GM13977 (cell line): ENCODE results near the gene THOC1.

Source experiments
- DNase-seq: peaks from one replicate; pipeline ENCODE4 v3.0.0; 2012; ENCODE audit warnings: low spot score
- CTCF ChIP-seq: IDR thresholded peaks from 2 replicates; pipeline ENCODE4 v1.5.1; 2012; ENCODE audit warnings: mild to moderate bottlenecking, control low read depth; ENCODE audit not compliant: insufficient read depth; ENCODE audit errors: extremely low read depth, missing control alignments
- in situ Hi-C: fragments of 300-500 bp; cut with MboI; formaldehyde crosslinking; loops from one replicate; pipeline ENCODE4 v1.12.0; 2022; ENCODE audit warnings: low sequenced_read_pairs, low pct_unique_long_range_greater_than_20kb, mixed read lengths, inconsistent platforms; ENCODE audit not compliant: unreplicated experiment

The THOC1 gene

GRCh38 chr18:245282-245847 is 22.5 kb downstream of the THOC1 start:
- DNase-seq = no peak
- in situ Hi-C loops = no loop called here

GRCh38 chr18:240175-240574 is 27.7 kb downstream of the THOC1 start:
- no peak for TF ChIP-seq CTCF
- in situ Hi-C loops = no loop called here

More at GRCh38 chr18:245282-245847, 22.5 kb downstream of the THOC1 start:
- no peak for TF ChIP-seq CTCF

GRCh38 chr18:231563-231962 is 36.3 kb downstream of the THOC1 start:
- no peak for TF ChIP-seq CTCF
- in situ Hi-C loops = no loop called here
- DNase-seq = no peak

More at GRCh38 chr18:240175-240574, 27.7 kb downstream of the THOC1 start:
- DNase-seq = no peak

GRCh38 chr18:228586-228985 is 39.3 kb downstream of the THOC1 start:
- no peak for TF ChIP-seq CTCF
- DNase-seq = no peak
- in situ Hi-C loops = no loop called here

- DNase-seq = no peak
- no peak for TF ChIP-seq CTCF
These were observed 39.9 kb downstream of the THOC1 start for GRCh38 chr18:227902-228301.

GRCh38 chr18:227374-227773 is 40.5 kb downstream of the THOC1 start:
- in situ Hi-C loops = no loop called here
- no peak for TF ChIP-seq CTCF

More at GRCh38 chr18:227902-228301, 39.9 kb downstream of the THOC1 start:
- in situ Hi-C loops = no loop called here

More at GRCh38 chr18:227374-227773, 40.5 kb downstream of the THOC1 start:
- no peak for DNase-seq
